SHP77 (cell line): ENCODE measurements around the gene UXS1.
A peak's percentile ranks its signal among the peaks of the same experiment; 100 is the strongest.
"Not testable (repeated sequence)": the region's sequence is repeated elsewhere in the genome, so short reads cannot be mapped to it uniquely, and the experiment has no call there.

Experiments used
- DNase-seq, 2 experiments: peaks; one replicate each; lab custom pipeline; 2025; lab: John Stamatoyannopoulos, UW

Gene UXS1

DNA sequence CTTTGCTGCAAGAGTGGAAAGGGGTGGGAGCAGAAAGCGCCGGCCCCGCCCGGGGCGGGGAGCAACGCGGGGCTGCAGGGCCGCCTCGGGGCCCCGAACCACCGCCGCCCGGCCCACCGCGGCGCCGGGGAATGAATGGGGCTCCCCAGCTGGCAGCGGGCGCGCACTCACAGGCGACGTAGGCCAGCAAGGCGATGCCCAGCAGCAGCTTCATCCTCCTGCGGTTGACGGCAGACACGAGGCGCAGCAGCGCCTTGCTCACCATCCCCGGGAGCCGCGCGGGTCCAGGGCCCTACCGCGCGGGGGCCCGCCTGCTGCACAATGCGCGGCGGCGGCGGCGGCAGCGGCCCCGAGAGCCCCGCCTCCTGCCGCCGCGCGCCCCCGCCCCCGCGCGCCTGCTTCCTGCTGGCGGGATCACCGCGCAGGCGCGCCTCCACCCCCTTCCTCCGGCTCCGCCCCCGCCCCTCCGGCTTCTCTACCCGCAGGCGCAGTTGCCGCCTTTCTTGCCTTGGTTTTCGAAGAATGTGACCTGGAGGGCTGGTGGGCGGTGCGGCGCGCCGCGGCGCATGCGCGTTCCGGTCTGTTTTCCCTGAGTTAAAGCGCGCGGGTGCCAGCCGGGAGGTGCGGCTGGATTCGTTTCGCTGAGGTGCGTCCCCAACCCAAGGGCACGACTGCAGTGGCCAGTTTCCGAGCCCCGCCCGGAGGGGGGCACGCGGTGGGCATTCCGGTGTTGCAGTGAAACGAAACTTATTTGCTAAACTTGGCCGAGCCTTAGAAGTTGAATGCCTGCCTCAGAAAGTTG lies at the start of gene UXS1:
UXS1 (minus strand) TSS at position 325 of the 802 bp plus-strand sequence; CDS start at position 265, 60 bp downstream.
- DNase-seq, result peak; percentile 94 to 95

DNA sequence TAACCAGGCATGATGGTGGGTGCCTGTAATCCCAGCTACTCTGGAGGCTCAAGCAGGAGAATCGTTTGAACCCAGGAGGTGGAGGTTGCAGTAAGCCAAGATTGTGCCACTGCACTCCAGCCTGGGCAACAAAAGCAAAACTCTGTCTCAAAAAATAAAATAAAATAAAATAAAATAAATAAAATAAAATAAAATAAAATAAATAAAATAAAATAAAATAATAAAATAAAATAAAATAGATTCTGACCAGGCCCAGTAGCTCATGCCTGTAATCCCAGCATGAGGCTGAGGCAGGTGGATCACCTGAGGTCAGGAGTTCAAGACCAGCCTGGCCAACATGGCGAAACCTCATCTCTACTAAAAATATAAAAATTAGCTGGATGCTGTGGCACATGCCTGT lies 45.4 kb upstream of the UXS1 start:
- DNase-seq, result not testable (repeated sequence)

DNA sequence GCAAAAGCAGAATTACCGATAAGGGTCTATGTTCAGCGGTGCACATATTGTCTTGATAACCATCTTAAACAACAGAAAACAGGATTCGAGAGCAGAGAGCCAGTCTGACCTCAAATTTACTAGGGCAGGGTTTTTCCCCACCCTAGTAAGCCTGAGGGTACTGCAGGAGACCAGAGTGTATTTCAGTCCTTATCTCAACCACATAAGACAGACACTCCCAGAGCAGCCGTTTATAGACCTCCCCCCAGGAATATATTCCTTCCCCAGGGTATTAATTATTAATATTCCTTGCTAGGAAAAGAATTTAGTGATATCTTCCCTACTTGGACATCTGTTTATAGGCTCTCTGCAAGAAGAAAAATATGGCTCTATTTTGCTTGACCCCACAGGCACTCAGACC lies 41.3 kb upstream of the UXS1 start:
- not testable (repeated sequence) for DNase-seq

DNA sequence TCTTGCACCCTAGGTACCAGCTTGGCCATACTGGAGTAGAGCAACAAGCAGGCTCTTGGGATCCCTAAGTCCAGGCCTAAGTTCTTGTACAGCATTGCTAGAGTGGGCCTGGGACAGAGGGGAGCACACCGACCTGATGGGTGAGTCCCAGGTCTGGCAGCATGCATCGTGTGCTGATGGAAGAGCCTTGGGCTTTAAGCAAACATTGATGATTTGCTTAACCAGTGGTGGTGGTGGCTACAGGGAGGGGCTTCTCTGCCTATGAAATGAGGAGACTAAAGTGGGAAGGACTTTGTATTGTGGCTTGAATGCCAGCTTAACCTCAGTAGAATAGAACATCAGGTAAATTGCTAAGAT lies 39.2 kb upstream of the UXS1 start:
- no peak for DNase-seq

DNA sequence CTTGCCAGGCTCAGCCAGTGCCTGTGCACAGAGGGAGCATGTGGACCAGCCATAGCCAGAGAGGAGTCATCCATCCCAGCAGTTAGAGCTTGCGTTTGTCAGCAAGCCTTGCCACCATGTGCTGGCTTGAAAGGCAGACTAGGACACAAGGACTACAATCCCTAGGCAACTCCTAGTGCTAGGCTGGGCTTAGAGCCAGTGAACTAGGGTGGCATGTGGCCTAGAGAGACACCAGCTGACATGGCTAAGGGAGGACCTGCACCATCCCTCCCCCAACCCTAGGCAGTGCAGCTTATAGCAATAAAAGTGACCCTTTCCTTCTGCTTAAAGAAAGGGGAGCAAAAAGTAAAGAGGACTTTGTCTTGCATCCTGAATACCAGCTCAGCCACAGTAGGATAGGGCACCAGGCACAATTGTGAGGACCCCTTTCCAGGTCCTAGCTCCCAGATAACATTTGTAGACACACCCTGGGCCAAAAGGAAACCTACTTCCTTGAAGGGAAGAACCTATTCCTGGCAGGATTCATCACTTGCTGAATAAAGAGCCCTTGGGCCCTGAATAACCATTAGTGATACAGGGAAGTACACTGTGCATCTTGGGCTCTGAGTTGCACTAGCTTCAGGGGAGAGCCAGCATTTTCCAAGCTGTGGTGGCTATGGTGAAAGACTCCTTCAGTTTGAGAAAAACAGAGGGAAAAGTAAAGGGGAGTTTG lies 38.7 kb upstream of the UXS1 start:
- no peak for DNase-seq

DNA sequence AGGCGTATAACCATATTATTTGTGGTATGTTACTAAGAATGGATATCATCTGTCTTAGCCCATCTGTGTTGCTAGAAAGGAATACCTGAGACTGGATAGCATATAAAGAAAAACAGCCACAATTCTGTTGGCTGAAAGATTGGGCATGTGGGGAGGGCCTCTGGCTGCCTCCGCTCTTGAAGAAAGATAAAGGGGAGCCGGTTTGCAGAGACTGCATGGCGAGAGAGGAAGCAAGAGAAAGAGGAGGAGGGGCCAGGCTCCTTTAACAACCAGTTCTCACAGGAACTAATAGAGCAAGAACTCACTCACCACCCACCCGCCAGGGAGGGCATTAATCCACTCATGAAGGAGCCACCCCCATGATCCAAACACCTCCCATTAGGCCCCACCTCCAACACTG lies 29.2 kb upstream of the UXS1 start:
- no peak for DNase-seq

DNA sequence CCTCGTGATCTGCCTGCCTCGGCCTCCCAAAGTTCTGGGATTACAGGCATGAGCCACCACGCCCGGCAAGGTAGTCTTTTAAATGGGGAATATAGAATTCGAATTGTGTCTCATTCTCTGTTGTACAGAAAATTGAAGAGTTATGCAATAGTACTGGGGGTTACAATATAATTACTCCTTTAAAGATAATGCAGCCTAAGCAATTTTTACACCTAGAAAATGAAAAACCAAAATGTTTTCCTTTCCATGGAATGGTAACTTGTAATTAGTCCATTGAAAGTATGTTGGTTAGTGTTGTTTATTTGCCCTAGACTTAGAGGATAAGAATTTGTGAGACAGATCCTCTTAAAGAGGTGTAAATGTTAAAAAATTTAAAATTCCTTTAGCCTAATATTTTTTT lies 28.0 kb upstream of the UXS1 start:
- not testable (repeated sequence) for DNase-seq

DNA sequence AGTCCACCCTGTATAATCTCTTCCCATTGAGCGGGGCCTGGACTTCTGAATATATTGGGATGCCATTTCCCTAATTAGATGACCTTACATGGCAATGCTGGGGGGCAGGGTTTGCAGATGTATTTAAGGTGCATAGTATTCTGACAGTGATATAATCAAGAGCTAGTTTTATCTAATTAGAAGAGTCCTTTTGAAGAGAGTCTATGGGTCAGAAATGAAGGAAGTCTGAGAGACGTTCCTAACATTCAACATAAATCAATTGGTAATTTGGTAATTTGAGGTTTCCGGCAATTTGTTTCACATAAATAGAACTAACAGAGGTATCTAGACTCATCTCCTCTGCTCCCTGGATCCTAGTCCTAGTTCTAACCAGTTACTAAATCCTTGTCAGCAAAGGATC lies 25.7 kb upstream of the UXS1 start:
- no peak for DNase-seq

DNA sequence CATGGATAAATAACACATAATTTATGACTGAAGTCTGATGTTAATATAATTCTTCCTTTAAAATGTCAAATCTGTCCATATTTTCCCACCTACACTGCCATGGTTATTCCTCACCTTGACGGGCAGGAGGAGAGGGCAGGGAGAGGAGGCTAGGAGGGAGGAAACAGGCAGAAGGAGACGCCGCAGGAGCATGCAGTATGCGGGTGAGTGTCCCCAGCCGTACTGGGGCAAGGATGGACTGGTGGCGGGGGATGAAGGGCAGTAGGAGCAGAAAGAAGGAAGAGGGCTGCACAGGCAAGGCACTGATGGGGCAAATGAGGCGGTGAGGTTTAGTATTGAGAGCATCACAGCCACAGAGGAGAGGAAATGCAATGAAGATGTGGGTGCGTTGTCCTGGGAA lies 25.1 kb upstream of the UXS1 start:
- DNase-seq, result not testable (repeated sequence)

DNA sequence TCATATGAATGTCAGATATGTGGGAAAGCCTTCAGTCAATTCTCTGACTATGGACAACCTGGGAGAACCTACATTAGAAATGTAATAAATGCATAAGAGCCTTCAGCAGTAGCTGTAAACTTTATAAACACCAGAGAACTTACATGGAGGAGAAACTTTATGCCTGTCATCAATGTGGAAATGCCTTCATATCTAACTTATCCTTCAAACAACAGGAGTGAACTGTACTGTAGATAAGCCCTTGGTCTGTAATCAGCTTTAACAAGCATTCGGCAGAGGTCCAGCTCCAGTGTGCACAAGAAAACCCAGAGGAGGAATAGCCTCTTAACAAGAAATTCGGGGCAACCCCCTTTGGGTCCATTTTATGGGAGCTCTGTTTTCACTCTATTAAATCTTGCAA lies 14.8 kb upstream of the UXS1 start:
- DNase-seq, result no peak

DNA sequence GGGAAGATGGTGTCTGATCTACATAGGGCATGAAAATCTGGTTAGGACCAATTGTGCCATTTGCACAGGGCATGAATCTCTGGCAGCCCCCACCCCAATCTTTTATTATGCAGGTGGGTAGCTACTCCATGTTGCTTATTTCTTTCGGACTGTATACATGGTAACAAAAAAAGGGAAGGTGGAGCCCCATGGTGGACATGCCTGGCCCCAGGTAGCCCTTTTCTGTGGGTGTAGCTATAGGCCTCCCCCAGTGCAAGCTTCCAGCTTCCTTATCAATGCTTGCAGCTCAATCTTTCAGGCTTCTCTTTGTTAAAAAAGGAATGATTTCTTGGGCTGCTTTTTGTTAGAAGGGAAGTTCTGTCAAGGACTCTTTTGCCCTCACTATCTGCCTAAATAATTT lies 14.3 kb upstream of the UXS1 start:
- no peak for DNase-seq

DNA sequence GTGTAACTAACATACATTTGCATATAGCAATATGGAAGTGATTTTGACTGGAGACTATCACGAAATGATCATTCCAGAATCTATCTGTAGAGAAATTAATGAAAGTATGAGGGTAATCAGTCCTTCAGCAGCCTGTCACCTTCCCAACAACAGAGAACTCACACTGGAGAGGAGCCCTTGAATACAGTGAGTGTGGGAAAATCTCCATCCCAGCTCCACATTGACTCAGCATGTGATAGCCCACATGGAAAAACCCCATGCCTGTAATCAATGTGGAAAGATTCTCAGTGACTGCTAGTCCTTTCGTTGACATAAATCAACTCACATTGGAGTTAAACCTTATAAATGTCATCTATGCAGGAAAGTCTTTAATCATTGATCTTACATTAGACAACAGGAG lies 13.1 kb upstream of the UXS1 start:
- DNase-seq, result no peak

DNA sequence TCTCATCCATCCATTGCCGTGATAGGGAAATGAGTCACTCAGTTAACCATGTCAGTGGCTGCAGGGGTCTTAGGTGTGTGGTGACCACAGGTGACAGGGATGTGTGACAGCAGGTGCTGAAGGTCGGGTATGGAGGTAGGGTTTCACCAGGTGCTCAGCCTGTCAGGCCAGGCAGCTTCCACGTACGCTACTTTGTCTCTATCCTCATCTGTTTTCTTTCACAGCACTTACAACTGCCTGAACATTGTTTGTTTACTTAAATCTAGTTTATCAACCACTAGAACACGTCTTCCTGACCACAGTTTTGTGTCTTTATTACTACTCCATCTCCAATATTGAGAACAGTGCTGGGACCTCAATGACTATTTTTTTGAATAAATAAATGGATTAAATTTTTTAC lies 11.4 kb upstream of the UXS1 start:
- DNase-seq, result no peak

DNA sequence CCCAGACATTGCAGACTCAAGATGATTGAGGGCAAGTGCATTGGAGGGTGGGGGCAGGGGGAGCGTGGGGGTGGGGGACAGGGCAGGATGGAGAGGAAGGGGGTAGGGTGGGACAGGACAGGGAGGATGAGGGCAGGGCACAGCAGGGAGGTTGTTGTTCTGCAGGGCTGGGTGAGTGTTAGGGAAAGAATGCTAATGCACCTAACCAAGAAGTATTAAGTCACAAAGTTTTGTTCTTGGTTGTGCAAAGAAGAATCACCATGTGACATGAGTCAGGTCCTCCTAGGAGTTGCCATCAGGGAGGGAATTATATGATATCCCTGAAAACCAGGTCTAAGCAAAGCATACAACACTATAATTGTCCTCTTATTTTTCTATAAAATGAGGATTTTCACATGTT lies 10.4 kb upstream of the UXS1 start:
- DNase-seq, result not testable (repeated sequence)

DNA sequence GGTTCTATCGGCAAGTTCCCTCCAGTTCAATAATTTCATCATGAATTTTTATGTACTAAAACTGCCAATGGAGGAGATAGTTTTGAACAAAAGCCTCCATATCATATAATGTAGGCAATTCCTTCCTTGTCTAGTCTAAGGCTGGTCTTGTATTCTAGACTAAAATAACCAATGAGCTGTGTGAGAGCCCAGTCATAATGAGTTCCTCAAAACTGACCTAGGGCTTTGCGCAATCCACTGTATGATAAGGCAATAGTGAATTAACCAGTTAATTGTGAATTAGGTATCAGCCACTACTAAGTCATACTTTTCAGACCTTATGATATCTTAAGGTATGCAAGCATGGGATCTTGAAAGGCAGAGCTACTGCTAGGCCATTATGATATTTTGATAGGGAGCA lies 7.6 kb upstream of the UXS1 start:
- DNase-seq, result no peak

DNA sequence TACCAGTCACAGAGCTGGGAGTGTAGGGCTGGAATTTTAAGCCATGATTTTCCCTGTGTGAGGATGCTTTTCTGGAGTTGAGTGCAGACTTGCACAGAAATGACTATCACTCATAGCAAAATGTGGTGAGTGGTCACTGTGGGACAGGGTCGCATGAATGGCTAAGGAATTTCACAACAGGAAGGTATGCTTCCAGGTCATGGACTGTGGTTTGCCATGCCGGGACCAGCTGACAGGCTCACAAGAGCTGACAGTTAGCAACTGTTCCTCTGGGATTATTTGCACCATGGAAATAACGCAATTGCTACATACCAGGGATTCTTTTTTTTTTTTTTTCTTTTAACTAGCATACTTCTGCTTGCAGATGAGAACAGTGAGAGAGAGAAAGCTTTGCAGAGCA lies 3.8 kb upstream of the UXS1 start:
- no peak for DNase-seq

DNA sequence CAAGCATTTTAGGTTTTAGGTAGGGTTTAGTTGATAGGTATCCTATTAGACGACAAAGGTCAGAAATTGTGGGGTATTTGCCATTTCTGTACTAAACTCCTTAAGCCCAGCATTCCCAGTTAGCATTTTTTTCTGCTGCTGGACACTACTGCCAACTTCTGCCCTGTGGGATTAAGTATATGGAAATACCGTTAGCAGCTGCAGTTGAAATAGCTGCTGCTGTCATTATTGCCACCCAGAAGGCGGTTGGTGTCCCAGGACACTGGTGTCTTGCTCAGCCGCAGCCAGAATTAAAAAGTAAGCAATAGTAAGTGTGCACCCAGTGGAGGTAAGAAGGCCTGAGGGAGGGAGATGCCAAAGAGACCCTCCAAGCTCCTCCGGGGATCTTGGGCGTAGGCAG lies 1.9 kb upstream of the UXS1 start:
- no peak for DNase-seq

DNA sequence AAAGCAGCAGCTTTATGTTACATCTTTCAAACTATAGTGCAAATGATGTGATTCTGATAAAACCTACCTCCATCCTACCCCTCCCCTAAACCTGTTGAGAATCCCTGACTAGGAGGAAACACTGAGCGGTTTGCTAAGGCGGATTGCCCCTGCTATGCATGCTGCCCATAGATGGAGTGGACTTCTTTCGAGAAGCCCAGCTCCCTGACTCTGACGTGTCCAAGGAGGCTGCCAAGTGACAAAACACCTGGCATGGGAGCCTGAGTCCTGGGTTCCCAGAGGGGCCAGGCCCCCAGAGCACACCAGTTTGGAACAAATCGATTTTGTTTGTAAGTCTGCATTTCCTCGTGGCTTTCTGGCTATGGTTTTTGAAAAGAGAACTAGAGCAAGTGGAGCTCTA lies 1.4 kb upstream of the UXS1 start:
- DNase-seq, result no peak

DNA sequence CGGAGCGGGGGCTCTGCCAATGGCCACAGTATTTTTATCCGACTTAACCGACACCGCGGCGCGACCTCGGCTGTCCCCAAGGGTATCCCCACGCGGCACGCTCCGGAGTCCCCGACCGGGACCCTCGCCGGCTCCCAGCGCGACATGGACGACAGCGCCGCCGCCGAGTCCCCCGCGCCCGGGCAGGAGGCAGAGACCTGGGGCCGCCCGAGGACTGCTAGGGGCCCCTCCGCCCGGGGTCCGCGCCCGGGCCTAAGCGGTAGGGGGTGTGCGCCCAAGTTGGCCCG lies 468 bp downstream of the UXS1 start:
- peak in 1 of 2 experiments; percentile 10 for DNase-seq

DNA sequence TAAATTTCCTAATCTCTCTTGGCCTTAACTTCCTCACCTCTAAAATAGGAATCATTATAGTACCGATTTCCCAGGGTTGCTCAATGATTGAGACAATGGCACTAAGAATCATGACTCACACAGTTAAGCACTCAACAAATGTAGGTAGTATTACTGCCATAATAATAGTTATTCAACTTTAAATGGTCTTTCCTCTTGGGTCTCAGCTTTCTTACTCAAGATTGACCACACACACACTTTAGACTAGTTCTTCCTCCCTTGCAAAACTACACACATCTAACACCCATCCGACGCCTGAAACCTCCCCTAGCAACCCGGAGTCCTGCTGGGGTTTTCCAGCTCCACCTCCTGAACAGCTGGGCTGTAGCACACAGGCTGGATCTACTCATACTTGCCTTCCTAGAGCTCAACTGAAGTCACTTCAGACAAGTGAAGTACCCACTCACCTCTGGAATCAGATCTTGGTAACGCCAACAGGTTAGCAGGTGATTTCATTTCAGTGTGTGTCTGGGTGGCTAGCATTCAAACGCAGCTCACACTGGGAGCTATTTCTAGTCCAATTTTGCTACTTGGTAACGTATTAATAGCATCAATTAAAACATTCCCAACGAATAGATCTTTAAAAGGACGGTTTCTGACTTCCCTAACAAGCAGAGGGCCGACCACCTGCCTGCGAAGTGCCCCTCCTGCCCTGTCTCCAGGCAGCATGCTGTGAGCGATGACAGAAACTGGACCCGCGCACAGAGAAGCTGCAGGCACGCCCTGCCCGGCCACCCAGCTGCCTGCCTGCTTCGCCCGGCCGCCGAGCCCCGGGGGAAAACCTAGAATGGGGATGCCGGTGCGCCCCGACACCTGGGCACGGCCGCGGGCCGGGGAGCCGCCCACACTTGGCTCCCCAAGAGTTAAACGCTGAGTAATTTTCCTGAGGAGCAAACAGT lies 1.1 kb downstream of the UXS1 start:
- peak; percentile 17 to 30 for DNase-seq

DNA sequence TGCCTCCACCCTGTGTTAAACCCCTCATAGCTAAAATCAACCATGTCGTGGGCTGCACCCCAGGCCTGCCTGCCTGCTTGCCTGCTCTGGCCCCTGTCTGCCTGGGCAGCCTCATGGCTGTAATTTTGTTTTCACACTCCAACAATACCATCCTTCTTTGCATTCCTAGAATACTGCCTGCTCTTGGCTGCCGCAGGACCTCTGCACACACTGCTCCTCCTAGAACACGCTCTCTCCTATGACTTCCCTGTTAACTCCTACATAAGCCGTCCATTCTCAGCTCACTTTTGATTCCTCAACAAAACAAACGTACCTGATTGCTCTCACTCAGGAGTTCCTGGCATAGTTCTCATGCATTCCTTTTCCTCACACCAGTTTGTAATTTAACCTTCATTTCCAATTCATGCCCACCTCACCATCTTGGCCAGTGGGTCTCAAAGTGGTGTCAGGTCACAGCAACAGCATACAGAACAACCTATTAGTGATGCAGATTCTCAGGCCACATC lies 2.5 kb downstream of the UXS1 start:
- DNase-seq, result no peak

DNA sequence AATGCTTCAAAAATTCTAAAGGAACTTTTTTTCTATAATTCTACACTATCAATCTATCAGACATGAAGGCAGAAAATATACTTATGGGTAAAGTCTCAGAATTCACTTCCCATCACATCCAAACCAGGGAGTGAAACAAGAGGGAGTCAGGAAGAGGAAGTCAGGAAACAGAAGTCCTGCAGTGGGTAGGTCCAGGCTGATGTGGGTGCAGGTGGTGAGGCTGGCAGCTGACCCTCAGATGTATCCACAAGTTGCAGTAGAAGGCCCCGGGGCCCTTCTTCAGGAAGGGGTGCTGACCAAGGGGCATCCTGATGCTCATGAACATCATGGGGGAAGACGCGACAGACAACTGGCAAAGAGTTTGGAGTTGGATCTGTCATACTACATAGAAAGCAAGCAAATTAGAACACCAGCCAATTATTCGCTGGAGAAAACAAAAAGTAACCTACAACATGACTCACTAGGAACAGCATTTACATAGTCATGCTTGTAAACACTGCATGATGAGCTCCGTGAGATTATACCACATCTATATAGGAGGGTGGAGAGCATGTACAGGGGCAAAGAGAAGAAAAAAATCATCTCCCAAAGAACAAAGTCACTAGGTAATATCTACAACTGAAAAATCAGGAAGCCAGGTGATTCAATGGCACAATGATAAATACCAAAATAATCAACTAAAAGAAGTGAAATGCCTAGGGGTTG lies 4.2 kb downstream of the UXS1 start:
- DNase-seq, result no peak
